Fibroblast of villous mesenchyme (primary cell): ENCODE data around the gene ICAM1. TPM values are rescaled to one million over a fixed set of nuclear protein-coding genes. Genes with fewer than 3 reads are reported as not detected.

Experiments
- DNase-seq: peaks from one replicate; pipeline ENCODE4 v3.0.0-alpha.2; 2010; ENCODE audit warnings: low read depth
- H3K4me3 ChIP-seq: 2 replicates; pipeline ENCODE4 v1.5.1; 2011; ENCODE audit warnings: low read depth, mild to moderate bottlenecking, low read length
- total RNA-seq: library from RNA; depleted of rRNA; stranded (reverse); fragments of >200 nt; gene quantifications from 2 replicates; pipeline ENCODE4 v1.2.3, GENCODE V29; 2012
- TF ChIP-seq, protein P1 (sequence below): IDR thresholded peaks from 2 replicates; pipeline ENCODE4 v1.5.1; 2012; ENCODE audit warnings: low read depth, mild to moderate bottlenecking, low read length; ENCODE audit not compliant: insufficient read depth

The ICAM1 gene
- 75.1 and 244 TPM in 2 replicates for total RNA-seq

GRCh38 chr19:10270616-10271394 is at the start of gene ICAM1:
ICAM1 (plus strand) TSS chr19:10271120; CDS start chr19:10271160, 40 bp downstream.
- DNase-seq, result peak; percentile 75
- TF ChIP-seq, protein P1, sequence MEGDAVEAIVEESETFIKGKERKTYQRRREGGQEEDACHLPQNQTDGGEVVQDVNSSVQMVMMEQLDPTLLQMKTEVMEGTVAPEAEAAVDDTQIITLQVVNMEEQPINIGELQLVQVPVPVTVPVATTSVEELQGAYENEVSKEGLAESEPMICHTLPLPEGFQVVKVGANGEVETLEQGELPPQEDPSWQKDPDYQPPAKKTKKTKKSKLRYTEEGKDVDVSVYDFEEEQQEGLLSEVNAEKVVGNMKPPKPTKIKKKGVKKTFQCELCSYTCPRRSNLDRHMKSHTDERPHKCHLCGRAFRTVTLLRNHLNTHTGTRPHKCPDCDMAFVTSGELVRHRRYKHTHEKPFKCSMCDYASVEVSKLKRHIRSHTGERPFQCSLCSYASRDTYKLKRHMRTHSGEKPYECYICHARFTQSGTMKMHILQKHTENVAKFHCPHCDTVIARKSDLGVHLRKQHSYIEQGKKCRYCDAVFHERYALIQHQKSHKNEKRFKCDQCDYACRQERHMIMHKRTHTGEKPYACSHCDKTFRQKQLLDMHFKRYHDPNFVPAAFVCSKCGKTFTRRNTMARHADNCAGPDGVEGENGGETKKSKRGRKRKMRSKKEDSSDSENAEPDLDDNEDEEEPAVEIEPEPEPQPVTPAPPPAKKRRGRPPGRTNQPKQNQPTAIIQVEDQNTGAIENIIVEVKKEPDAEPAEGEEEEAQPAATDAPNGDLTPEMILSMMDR, result no peak
- peak within 1 kb of the TSS; percentile 51 for H3K4me3 ChIP-seq

GRCh38 chr19:10222201-10222890 is 48.6 kb upstream of the ICAM1 start:
- TF ChIP-seq, protein P1, result no peak
- DNase-seq, result no peak
- no peak overlapping the region for H3K4me3 ChIP-seq

- TF ChIP-seq, protein P1, result no peak
- no peak for DNase-seq
- H3K4me3 ChIP-seq, result no peak overlapping the region
Observed at GRCh38 chr19:10223488-10224213, 47.3 kb upstream of the ICAM1 start.

DNA sequence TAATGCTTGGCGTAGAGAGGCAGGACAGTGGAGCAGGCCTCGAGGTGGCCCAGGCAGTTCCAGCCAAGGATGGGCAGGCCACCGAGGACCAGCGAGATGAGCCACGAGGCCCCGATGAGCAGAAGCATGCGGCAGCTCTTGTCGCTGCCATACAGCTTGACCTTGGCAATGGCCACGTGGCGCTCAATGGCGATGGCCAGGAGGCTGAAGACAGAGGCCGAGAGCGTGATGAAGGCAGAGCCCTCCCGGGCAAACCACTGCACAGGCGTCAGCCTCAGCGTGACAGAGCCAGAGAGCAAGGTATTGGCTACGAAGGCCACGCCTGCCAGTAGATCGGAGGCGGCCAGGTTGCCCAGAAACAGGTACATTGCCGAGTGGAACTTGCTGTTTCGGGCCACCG is 46.6 kb upstream of the ICAM1 start:
- no peak overlapping the region for H3K4me3 ChIP-seq
- TF ChIP-seq, protein P1, result no peak
- no peak for DNase-seq

DNA sequence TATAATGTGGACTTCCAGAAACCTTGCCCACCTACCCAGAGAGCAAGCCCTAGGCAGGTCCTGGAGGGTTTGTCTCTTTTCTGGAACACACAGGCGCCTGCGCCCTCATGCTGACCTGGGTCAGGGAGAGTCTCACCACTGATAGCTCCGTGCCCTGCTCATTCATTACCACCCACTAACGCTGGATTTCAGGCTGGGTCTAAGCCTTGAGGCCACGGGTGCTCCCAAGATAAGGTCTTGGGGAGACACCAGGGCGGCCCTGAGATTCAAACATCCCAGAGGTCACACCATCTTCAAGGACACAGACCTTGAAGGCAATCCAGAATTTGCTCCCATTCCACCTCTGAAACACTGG is 44.9 kb upstream of the ICAM1 start:
- TF ChIP-seq, protein P1, result no peak
- no peak for DNase-seq
- H3K4me3 ChIP-seq, result no peak overlapping the region

GRCh38 chr19:10226376-10227025 is 44.4 kb upstream of the ICAM1 start:
- TF ChIP-seq, protein P1, result no peak
- no peak overlapping the region for H3K4me3 ChIP-seq
- DNase-seq, result peak; percentile 93
